GM21423 (cell line): Measurements from ENCODE around the gene TRIM63.

Experiments
- ATAC-seq: cut with Tn5 transposase; IDR thresholded peaks from one replicate; pipeline ENCODE4 v1.9.1; 2021; ENCODE audit warnings: mild to moderate bottlenecking, moderate library complexity; ENCODE audit not compliant: unreplicated experiment

TRIM63 gene

DNA sequence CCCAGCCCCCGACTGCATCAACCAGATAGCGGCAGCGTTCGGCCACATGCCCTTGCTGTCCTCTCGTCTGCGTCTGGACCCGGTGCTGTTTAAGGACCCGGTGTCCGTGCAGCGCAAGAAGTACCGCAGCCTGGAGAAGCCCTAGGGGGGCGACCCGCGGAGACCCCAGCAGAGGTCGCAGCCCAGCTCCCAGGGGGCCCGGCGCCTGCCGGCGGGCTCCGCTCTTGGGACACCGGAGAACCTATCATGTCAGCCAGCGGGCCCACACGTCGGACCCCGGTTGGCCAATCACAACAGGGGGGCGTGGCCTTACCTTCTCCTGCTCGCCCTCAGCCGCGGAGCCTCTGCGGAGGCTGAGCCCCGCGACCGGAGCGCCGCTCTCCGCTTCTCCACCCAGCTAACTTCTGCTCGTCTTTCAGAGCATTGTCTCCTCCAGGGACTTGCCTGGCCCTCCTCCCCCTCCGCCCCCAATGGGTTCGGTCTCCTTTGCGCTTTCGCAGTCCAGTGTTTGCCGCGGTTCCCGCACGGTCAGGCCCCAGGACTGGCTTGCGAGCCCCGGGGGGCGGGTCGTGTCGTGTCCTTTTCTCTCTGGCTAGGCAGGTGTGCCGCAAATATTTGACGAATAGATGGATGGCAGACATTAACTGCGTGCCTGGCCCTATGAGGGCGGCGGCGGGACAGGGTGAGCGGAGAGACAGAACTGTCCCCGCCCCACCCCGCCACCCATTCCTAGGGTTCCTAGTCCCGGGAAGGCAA, 32.0 kb downstream of the TRIM63 start:
- peak; percentile 84 for ATAC-seq

DNA sequence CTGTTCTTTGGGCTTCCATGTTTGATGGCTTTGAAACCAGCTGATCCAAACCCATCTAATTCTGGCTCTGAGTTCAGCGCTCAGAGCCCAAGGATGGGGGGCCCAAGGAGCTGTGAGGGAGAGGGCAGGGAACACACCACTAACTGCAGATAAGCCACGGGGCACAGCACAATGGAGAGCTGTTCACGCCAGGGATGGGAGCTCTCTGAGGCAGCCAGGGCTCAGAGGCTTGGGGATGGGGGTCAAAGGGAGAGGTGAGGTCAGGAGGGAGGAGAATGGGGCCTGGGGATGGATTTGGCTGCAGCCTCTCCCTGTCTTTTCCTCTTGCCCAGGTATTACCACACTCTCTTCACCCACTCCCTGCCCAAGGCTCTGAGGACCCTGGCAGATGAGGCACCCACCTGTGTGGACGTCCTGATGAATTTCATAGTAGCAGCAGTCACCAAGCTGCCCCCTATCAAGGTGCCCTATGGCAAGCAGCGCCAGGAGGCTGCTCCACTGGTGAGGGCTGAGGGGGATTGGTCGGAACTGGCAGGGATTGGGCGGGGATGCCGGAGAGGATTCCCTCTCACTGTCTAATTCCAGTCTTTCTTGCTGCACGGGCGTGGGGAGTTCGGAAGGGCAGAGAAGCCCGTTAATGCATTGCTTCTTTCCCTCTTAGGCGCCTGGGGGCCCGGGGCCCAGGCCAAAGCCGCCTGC, 32.8 kb downstream of the TRIM63 start:
- no peak for ATAC-seq

- ATAC-seq, result no peak
These were observed 34.6 kb downstream of the TRIM63 start for GRCh38 chr1:26032656-26033357.

DNA sequence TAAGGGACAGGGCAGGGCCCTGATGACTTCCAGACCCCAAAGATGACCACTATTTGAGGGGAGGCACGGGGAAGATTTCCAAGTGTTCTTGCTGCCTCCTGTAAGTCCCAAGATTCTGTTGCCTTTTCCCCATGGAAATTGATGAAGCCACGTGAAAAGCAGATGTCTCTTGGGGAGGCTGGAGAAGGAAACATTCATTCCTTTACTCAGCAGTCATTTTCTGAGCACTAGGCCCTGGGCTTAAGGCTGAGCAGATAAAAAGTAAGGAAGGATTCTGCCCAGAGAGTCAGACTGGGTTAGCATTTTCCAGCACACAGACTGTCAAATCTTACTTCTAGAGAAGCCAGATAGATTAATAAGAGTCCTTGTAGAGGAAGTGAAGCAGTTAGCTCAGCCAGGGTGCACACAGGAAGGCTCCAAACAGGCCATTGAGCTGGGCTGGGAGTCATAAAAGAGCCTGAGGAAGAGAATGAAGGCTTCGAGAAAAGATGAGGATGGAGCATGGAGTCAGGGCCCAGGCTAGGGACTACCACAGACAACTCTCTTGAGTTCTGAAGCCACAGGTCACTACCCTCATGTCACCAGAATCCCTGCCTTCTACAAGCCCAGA, 35.7 kb downstream of the TRIM63 start:
- no peak for ATAC-seq

- no peak for ATAC-seq
These were observed 36.2 kb downstream of the TRIM63 start for GRCh38 chr1:26031196-26031595.

DNA sequence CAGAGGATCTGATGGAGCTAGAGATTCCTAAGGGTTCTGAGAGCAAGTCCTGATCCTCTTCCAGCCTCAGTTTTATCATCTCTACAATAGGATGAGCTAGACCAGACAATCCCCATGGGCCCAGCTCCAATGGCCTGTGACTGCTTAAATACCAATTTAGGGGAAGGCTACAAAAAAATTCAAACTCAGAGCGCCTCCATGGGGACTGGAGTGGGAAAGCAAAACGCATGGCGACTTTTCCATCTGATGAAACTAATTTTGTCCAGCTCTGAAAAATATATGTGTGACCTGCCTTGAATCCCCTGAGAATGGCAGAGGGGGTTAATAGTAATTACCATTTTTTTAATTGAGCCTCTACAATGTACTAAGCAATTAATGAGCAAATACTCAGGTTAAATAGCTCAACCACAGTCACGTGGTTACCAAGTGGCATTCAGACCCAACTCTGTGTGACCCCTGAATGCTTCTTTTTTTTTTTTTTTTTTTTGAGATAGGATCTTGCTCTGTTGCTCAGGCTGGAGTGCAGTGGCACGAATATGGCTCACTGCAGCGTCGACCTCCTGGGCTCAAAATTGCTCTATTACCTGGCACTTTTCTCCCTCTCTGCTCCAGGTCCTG, 37.5 kb downstream of the TRIM63 start:
- no peak for ATAC-seq

DNA sequence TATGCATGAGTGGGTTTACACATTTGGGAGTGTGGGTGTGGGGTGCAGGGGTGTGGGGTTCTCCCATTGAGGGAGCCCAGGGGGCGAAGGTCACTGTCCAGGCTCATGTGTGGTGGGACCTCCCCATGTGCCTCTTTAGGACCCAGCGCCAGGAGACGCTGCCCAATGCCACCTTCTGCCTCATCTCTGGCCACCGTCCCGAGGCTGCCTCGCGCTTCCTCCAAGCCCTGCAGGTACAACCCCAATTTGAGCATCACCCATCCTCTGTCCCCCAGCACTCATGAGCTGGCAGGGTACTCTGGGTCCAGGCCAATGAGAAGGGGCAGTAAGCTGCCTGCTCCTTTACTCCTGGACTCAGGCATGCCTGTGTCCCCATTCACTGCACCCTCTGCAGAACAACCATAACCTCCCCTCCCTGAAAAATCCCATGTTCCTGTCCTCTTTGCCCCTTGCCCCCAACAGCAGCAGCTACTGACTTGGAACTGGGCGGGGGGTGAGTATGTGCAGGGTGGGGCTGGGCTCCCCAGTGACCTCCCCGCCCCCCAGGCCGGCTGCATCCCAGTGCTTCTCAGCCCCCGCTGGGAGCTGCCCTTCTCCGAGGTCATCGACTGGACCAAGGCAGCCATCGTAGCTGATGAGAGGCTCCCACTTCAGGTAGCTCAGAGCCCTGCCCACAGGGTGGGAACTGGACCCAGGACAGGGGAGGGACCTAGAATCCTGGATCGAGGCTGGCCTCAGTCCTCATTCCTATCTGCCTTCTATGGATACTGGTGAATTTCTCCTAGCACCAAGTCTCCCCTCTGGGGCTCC, 38.2 kb downstream of the TRIM63 start:
- ATAC-seq, result no peak

DNA sequence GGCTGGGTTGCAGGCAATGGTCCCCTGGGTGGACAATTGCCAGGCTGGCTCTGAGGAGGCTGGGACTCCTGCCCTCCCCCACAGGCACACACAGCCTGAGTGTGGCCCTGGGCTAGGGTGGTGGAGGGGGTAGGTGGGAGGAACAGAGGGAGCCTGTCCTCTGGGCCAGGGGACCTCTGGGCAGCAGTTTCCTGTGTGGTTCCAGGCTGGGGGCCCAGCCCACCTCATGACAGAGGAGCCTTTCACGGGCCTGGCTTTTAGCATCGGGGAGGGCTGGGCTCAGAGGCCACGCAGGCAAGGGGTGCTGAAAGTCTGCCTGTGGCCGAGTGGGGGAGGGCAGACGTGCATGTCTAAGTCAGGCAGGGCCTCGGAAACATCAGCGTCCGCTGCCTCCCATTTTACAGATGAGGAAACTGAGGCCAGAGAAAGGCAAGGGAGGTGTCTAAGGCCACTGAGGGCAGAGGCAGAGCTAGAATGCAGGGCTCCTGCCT, 38.9 kb downstream of the TRIM63 start:
- no peak for ATAC-seq

DNA sequence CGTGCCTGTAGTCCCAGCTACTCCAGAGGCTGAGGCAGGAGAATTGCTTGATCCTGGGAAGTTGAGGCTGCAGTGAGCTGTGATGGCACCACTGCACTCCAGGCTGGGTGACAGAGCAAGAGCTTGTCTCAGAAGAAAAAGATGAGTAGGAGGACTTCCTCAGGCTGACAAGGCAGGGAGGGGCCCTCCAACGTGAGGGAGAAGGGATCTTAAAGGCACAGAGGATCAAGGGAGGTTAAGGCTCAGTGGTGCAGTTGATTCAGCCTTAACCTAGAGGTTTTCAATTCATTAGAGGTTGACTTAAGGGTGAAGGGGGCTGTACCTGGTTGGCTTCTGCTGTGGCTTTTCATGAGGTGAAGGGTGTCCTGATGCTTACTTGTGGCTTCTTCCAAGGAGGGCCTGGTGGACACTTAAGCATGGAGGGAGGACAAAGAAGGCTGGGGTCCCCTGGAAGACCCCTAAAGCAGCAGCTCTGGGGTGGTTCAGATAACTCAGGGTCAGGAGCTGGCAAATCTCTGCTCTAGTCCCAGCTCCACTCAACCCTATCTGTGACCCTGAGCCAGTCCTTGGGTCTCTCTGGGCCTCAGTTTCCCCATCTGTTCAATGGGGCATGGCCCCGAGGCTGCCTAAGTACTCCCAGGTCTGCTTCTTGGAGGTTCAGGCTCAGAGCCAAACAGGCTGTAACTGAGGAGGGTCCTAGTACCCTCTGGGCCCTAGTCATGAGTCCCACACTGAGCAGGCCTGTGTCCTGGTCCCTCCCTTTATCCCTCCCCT, 39.5 kb downstream of the TRIM63 start:
- ATAC-seq, result no peak

GRCh38 chr1:26025517-26025916, 41.9 kb downstream of the TRIM63 start:
- ATAC-seq, result no peak

DNA sequence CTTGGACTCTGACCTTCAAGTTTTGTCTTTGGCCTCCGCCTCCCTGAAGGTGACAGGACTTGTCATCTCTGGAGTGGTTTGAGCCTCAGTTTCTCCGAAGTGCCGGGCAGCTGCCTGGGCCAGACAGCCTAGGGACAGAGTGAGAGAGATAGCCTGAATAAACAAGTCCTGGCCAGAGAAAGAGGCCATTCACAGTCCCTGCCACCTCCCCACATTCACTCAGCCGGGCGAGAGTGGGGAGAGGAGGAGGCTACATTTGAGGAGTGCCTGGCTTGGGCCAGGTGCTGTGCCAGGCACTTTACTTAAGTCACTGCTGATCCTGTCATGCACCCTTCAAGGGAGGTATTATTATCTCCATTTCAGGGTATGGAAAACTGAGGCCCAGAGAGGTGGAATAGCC, 42.4 kb downstream of the TRIM63 start:
- ATAC-seq, result no peak

- ATAC-seq, result no peak
These were observed 43.6 kb downstream of the TRIM63 start for GRCh38 chr1:26023826-26024225.

DNA sequence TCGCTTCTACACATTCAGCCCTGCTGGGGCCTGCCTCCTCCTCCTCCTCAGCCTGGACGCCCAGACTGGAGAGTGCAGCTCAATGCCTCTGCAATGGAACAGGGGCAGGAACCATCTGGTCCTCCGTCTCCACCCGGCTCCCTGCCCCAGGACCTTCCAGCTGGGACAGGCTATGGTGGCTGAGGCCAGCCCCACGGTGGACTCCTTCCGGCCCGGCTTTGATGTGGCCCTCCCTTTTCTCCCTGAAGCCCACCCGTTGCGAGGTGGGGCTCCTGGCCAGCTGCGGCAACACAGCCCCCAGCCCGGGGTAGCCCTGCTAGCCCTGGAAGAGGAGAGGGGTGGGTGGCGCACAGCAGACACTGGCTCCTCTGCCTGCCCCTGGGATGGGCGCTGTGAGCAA, 44.4 kb downstream of the TRIM63 start:
- ATAC-seq, result no peak

- no peak for ATAC-seq
These were observed 45.0 kb downstream of the TRIM63 start for GRCh38 chr1:26022404-26022779.

DNA sequence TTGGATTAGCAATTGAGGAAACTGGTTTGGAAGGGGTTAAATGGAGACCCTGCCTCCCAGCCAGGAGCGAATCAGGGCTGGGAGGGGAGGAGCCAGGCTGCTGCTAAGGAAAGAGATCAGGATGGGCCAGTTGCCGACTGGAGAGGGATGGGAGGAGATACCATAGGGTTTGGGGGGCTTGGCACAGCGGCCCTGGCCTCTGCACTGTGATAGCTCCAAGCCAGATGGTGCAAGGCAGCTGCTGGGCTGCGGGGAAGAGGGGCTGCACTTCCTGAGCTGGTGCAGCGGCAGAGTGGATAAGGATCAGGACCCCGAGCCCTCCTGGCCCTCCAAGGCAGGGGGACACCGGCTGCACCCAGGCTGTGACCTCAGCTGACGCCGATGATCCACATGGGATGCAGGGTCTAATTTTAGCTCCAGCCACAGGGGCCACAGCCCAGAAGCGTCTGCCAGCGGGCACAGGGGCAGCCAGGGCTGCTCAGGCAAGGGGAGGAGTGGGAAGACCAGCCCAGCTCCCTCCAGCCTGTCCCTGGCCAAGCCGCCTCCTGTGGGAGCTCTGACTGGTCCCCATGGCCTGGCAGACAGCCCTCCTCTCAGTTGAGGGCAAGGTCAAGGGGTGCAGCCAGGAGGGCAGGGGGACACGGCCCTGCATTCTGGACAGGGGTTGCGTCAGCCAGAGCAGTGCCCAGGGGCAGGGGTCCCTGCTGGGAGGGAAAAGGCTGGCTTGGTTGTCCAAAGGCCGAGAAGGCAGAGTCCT, 45.6 kb downstream of the TRIM63 start, which contains the start of gene EXTL1:
TSS of gene EXTL1 (plus strand) at position 129 of the 757 bp plus-strand sequence. CDS start 872 bp downstream, outside the sequence.
- no peak for ATAC-seq

DNA sequence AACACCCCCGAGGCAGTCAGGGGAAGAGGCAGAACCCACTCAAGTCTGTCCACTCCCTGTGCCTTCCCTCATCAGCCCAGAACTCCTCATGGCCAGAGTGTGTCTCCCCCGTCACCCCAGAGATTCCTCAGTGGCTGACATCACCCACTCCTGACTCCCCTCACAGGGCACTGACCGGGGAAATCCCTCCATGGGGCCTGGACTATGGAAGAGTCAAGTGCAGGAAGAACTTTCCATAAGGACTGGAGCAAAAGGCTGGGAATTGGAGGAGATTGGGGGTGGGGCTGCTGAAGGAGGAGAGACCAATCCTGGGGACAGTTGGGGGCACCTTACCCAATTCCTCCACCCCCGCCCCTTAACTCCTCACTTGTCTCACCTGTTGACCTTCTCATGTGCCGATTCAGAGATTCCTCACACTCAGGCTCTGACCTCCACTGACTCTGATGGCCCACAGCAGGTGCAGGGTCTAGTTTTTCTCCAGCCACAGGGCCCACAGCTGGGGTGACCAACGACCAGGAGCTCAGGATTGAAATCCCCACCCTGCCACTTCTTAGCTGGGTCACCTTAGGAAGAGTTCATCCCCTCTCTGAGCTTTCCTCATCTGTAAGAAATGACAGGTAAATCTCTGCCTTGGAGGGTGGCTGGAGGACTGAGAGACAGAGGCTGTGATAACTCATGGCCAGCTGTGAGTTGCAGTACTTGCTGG, 46.3 kb downstream of the TRIM63 start:
- no peak for ATAC-seq

GRCh38 chr1:26020330-26020768, 47.1 kb downstream of the TRIM63 start:
- no peak for ATAC-seq
